HG03175 (cell line): ENCODE data around the gene RYR2.
"Not testable (repeated sequence)": the region's sequence is repeated elsewhere in the genome, so short reads cannot be mapped to it uniquely, and the experiment has no call there.

ENCODE experiments used
- ATAC-seq: cut with Tn5 transposase; IDR thresholded peaks from one replicate; pipeline ENCODE4 v1.9.1; 2021; ENCODE audit warnings: mild to moderate bottlenecking, moderate library complexity; ENCODE audit not compliant: unreplicated experiment

RYR2 gene

GRCh38 chr1:237074371-237075117 is 32.6 kb downstream of the RYR2 start:
- ATAC-seq: no peak

- ATAC-seq: no peak
Measured at GRCh38 chr1:237084341-237085077, 42.5 kb downstream of the RYR2 start.

- ATAC-seq: no peak
Measured at GRCh38 chr1:237091691-237092090, 49.7 kb downstream of the RYR2 start.

- ATAC-seq: no peak
Measured at GRCh38 chr1:237093691-237094090, 51.7 kb downstream of the RYR2 start.

- ATAC-seq: no peak
Measured at GRCh38 chr1:237098541-237098940, 56.6 kb downstream of the RYR2 start.

GRCh38 chr1:237103021-237103420 is 61.0 kb downstream of the RYR2 start:
- ATAC-seq: no peak

- ATAC-seq: no peak
Measured at GRCh38 chr1:237104096-237104495, 62.1 kb downstream of the RYR2 start.

- ATAC-seq: no peak
Measured at GRCh38 chr1:237105826-237106225, 63.8 kb downstream of the RYR2 start.

- no peak for ATAC-seq
Measured at GRCh38 chr1:237108297-237109040, 66.5 kb downstream of the RYR2 start.

- no peak for ATAC-seq
Measured at GRCh38 chr1:237111807-237112206, 69.8 kb downstream of the RYR2 start.

- ATAC-seq: no peak
Measured at GRCh38 chr1:237112663-237113062, 70.7 kb downstream of the RYR2 start.

- ATAC-seq: no peak
Measured at GRCh38 chr1:237115035-237115434, 73.1 kb downstream of the RYR2 start.

- no peak for ATAC-seq
Measured at GRCh38 chr1:237119091-237119490, 77.1 kb downstream of the RYR2 start.

GRCh38 chr1:237120683-237121082 is 78.7 kb downstream of the RYR2 start:
- no peak for ATAC-seq

- ATAC-seq: peak; percentile 42
Measured at GRCh38 chr1:237124856-237125462, 83.0 kb downstream of the RYR2 start.

- ATAC-seq: no peak
Measured at GRCh38 chr1:237126180-237126579, 84.2 kb downstream of the RYR2 start.

- not testable (repeated sequence) for ATAC-seq
Measured at GRCh38 chr1:237127301-237127700, 85.3 kb downstream of the RYR2 start.

- ATAC-seq: no peak
Measured at GRCh38 chr1:237133921-237134320, 91.9 kb downstream of the RYR2 start.

- no peak for ATAC-seq
Measured at GRCh38 chr1:237134929-237135328, 92.9 kb downstream of the RYR2 start.

GRCh38 chr1:237138551-237138950 is 96.6 kb downstream of the RYR2 start:
- no peak for ATAC-seq

GRCh38 chr1:237139732-237140131 is 97.7 kb downstream of the RYR2 start:
- no peak for ATAC-seq
